DMS79 (cell line): Measurements from ENCODE around the gene SLC38A6.

Experiments
- DNase-seq: peaks from one replicate; lab custom pipeline; 2025; lab: John Stamatoyannopoulos, UW

Gene SLC38A6

DNA sequence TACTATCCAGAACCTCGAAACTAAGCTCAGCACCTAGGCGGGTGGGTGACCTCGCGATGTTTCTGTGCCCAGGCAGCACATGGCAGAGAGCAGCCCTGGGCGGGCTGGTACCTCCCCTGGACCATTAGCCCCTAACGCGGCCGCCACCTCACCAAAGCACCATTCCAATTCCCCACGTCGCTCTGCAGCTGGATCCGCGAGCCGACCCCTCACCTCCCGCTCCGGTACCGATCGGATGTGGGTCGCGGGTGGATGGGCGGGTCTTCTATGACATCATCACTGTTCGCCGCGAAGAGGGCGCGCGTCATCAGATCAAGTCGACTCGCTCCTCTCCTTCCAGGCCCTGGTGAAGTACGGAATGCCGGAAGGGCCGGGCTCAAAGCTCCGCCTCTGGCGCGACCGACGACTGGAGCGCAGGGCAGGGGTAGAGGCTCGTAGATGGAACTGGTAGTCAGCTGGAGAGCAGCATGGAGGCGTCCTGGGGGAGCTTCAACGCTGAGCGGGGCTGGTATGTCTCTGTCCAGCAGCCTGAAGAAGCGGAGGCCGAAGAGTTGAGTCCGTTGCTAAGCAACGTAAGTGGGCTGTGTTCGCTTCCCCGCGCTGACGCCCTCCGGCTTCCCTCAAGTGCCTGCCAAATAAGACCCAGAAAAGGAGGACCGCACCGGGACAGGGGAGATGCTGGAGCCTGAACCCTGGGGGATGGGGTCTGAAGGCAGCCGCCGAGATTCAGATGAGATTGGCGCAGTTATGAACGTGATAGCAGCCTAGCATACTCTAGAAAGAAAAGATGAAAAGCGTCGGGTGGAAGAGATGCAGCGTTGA, at the start of gene SLC38A6, which contains the start of gene TRMT5:
Gene SLC38A6 (plus strand): TSS at position 435 of the 822 bp plus-strand sequence. CDS start 33 bp downstream, at position 468.
Gene TRMT5 (minus strand): TSS at position 269 of the 822 bp plus-strand sequence. CDS start 106 bp downstream, at position 163.
- peak; percentile 98 for DNase-seq

DNA sequence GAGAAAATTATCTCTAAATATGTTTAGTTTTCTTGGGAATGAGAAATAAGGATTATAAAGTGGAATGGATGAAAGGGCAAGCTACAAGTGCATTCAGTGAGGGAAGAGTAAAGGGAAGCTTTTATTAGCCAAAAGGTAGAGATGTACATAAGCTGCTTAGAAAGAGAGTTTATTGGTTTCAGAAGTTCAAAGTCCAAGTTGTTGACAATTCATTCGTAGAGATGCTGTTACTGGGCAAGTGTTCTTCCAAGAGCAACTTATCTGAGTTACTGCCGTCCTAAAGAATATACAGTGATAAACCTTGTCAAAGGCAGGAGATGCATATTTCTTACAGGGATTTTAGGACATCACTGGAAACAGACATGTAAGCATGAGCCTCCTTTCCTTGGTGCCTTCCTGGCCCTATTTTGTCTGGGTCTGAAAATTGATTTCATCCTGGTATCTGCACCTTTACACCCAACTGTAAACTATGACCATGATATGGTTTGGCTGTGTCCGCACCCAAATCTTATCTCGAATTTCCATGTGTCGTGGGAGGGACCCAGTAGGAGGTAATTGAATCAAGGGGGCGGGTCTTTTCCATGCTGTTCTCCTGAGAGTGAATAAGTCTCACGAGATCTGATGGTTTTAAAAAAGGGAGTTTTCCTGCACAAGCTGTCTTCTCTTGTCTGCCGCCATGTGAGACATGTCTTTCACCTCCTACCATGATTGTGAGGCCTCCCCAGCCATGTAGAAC, 47.0 kb upstream of the SLC38A6 start:
- DNase-seq: no peak

DNA sequence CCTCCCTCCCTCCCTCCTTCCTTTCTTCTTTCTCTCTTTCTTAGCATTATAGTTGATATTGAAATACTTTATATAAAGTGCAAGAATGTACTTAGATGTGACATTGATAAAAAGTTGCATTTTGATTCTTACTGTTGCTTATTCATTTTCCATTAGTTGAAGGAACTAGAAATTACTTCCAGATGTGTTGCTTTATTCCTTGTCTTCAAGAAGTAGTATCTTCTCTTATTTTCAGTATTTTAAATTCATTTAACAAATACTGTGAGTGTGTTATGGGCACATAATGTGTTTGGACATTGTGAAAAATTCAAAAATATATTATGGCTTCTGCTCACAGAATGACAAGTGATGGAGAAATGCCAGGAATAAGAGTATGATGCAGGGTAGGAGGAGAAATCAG, 45.7 kb upstream of the SLC38A6 start:
- no peak for DNase-seq

DNA sequence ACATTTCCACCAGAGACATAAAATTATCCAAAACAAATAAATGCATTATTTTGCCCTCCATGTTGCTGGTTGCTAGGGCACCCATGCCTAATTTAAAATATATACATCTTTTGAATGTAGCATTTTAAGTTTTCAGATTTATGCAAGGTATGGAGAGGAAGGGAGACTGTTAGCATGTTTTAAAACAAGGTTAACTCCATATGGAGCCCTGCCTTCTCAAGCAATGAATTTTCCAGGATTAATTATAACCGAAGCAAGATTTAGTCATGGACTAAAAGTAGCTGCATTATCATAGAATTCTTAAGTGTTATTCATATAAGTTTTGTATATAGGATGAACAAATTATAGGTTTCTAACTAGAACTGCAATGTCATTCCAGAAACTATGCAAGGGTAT, 37.4 kb upstream of the SLC38A6 start:
- no peak for DNase-seq

DNA sequence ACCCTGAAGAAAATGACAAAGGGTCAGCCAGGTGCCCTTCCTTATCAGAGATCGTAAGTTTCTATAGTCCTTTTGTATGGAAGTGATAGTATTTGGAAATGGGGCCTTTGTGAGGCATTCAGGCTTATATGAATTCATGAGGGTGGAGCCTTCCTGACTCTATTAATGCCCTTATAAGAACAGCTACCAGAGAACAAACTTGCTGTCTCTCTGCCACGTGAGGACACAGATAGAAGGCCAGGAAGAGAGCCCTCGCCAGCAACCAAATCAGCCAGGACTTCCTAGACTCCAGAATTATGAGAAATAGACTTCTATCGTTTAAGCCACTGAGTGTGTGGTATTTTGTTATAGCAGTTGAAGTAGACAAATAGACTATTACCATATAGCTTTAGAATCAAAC, 36.8 kb upstream of the SLC38A6 start:
- no peak for DNase-seq

DNA sequence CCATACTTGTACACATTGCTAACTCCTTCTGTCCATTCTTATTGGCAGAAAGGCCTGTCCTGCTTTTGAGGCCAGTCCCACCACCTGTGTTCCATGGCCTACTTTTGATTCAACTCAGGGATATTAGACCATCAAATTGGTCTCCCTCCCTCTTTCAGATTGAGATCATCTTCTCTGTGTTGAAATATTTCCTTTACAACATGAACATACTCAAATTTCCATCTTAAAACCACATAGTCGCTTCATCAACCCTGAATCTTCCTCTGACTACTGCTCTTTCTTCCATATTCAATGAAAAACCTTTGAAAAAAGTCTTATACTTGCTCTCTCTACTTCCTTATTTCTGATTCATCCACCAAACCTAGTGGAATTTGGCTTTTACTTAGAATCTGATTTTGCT, 35.1 kb upstream of the SLC38A6 start:
- no peak for DNase-seq

DNA sequence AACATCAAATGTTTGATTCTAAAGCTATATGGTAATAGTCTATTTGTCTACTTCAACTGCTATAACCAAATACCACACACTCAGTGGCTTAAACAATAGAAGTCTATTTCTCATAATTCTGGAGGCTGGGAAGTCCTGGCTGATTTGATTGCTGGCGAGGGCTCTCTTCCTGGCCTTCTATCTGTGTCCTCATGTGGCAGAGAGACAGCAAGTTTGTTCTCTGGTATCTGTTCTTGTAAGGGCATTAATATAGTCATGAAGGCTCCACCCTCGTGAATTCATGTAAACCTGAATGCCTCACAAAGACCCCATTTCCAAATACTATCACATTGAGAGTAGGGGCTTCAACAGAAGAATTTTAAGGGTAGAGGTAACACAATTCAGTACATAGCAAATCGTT, 34.3 kb upstream of the SLC38A6 start:
- DNase-seq: no peak

DNA sequence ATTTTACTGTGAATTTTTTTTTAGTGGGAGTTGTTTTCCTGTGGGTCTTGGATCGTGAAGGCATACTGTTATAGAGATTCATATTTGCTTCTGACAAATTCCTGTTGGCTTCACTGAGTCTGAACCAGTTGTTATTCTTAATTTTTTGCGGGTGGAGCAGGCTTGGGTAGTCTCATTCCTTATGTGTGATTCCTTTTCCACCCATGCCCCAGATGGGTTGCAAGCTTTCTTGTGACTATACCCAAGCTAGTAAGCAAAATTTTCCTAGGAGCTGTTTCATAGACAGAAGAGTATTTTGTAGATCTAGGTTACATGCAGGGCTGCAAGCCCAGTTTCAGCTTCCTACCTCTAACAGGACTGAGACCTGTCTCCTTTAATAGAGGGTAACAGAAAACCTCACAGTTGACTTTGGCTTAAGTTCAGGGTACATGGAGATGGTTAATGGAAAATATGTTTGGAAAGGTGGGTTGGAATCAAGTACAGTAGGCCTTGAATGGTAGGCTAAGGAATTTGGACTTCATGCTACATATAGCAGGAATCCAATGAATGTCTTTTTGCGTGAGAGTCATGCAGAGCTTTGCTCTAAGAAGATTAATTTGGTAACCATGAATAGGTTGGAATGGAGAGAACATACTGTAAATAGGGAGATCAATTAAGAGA, 29.1 kb upstream of the SLC38A6 start:
- no peak for DNase-seq

DNA sequence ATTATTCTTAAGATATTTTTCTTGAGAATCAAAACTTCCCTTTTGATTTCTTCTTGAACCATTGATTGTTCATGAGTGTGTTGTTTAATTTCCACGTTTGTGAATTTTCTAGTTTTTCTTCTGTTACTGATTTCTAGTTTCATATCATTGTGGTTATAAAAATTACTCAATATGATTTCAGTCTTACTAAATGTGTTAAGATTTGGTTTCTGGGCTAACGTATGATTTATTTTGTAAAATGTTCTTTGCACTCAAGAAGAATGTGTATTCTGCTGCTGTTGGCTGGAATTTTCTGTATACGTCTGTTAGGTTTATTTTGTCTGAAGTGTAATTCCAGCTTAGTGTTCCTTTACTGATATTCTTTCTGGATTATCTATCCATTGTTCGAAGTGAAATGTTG, 24.8 kb upstream of the SLC38A6 start:
- no peak for DNase-seq

DNA sequence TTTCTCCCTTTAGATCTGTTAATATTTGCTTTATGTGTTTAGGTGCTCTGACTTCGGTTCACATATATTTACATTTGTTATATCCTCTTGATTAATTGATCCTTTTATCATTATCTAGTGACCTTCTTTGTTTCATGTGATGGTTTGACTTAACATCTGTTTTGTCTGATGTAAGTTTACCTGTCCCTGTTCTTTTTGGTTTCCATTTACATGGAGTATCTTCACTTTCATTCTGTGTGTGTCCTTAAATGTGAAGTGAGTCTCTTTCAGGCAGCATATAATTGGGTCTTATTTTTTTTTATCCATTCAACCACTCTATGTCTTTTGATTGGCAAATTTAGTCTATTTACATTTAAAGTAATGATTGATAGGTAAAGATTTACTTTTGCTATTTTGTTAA, 24.4 kb upstream of the SLC38A6 start:
- DNase-seq: no peak

DNA sequence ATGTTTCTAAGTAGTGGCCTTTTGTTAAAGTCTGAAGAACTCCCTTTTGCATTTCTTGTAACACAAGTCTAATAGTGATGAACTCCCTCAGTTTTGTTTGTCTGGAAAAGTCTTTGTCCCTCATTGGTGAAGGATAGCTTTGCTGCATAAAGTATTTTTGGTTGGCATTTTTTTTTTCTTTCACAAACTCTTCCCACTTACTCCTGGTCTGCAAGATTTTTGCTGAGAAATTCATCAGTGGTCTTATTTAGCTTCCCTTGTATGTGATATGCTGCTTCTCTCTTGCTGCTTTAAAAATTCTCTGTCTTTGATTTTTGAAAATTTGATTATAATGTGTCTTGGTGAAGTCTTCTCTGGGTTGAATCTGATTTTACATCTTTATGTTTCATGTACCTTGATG, 22.9 kb upstream of the SLC38A6 start:
- no peak for DNase-seq

DNA sequence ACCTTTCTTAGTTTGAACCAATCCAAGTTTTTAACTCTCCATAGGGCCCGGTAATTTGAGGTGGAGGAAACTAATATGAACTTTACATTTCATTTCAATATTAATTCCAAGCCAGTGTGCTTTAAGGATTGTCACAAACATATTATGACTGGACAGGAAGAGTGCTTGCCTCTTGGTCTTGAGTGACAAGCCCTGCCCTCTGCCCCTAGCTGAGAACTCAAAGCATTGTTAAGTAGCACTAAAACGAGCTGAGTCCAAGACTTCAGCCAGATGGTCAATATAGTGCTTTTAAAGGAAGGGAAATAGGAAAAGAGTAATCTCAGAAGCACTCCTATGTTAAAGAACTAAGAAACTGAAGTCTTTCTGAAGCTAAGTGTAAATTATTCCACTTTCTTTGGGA, 17.3 kb upstream of the SLC38A6 start:
- no peak for DNase-seq

DNA sequence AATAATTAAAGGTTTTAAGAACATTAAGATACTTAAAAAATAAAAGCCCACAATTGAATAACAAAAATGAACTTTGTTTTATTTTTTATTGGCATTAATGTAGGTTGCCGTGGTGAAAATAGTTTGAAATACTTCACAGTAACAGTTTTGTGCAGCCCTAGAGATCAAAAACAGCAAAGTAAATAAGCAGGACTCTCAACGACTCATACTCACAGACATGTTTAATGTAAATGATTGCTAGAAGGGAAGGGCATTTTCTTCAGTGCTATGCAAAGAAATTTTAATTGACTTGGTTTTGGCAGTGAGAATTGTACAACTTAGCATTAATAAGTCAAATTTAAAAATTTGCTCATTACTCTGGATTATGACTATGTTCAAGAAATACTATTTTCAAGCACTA, 16.1 kb upstream of the SLC38A6 start:
- DNase-seq: no peak

DNA sequence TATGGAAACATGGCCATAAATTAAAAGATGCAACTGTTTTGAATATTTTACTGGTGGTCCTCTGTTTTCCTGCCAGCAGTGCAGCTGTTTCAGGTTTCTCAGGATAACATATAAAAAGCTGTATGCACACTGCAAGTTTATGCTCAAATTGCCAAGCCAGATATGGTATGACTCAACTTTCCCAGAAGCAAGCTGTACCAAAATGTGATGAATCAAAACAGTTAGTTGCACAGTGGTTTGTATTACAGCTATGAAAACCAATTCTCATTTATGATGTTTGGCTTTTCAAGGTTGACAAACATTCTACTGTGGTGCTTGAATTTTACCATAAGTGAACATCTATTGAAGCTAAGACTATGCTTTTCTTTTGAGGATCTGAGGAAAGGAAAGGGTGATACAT, 15.6 kb upstream of the SLC38A6 start:
- no peak for DNase-seq

DNA sequence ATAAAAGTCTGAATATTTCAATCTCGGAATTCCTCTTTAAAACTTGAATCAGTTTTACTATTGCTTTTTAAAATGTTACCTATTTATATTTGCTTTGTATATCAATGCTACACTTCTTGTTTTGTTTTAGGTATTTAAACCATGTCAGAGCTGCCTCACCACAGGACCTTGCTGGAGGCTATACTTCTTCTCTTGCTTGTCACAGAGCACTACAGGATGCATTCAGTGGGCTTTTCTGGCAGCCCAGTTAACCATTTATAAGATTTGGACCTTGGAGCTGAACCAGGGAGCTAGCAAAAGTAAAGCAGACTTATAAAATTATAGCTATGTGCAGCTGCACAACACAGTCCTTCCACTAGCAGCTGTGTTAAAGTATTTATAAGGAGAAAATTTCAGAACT, 12.9 kb upstream of the SLC38A6 start:
- DNase-seq: no peak

DNA sequence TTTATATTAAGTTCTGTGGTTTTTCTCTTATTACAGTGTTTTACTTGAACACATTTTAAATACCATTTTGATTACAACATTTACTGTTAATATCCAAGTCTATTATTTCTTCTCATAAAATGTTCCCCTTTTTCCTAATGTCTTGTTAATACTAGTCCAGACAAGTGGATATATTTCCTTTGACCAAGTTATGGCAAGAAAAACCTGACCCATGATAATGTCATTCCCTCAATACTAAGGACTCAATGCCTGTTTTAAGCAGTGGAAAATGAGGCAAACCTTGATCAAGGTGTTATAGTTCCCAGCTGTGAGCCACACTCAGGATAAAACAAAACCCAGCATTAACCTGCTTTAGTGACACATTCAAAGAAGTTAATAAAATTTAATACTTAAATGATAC, 12.4 kb upstream of the SLC38A6 start:
- DNase-seq: no peak

DNA sequence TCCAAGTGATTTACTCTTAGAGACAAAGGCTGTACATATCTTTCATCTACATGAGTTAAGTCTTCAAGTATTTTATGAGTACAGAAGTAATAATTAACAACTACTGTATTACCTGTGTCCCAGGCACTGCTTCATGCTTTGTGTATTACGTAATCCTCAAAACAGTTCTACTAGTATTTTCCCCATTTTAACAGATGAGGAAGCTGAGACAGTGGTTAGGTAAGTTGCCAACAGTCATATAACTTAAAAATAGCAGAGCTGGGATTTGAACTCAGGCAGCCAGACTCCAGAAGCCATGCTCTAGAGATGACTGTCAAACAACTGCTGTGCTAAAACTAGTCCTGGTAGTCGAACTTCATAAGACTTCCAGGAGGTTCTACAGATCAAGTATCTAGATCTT, 10.9 kb upstream of the SLC38A6 start:
- DNase-seq: no peak

DNA sequence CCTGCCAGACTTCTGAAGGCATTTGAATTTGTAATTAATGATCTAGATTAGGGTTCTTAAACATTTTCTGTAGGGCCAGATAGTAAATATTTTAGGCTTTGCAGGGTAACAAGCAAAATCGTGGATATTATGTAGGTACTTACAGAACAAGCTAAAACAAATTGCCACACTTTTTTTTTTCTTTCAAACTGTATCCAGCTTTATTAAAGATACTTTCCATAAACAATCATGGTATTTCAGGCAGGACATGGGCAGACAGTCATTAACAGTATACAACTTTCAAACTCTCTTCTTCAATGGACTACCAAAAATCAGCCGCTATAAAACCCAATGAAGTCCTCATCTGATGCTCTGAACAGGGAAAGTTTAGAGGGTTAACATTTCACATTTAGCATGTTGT, 9.8 kb upstream of the SLC38A6 start:
- no peak for DNase-seq

DNA sequence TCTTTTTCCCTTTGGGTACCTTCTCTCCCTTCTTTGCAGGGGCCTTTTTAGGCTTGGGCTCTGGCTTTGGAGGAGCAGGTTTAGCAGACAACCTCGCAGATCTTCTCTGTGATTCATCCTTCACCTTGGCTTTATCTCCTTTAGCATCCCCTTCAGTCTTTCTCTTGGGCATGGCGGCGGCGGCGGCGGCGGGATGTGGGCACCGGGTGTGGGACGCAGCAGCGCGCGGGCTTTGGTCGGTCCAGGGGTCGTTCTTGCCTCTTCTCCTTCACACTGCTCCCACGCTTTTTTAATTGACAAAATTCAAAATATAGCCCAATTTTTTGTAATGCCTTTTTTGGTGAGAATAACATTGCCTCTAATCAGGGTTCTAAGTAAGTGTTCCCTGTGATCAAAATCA, 8.8 kb upstream of the SLC38A6 start:
- DNase-seq: no peak

DNA sequence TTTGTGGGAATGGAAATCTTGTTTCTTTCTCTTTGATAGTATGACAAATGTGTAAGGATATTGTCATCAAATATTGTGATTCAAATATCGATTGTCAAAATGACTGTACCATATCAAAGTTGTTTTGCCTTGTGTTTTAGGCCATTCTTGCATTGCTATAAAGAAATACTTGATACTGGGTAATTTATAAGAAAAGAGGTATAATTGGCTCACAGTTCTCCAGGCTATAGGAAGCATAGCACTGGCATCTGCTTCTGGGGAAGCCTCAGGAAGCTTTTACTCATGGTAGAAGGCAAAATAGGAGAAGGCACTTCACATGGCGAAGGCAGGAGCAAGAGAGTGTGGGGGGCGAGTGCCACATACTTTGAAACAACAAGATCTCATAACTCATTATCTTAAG, 8.0 kb upstream of the SLC38A6 start:
- no peak for DNase-seq

DNA sequence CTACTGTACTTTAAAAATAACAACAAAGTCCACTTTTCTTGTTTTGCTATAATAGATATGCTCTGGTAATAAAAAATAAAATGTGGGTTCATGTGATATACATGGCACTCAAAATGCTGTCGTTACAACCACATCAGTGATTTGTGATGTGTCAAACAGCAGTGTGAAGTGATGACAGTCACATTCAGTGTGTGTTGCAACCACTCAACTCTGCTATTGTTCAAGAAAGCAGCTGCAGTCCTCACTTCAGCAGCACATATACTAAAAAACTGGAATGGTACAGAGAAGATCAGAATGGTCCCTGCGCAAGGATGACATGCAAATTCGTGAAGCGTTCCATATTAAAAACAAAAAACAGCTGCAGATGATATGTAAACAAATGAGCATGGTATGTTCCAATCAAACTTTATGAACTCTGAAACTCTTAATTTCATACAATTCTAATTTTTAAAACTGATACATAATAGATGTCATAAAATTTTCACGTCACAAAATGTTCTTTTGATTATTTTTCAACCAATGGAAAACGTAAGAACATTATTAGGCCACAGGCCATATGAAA, 6.9 kb upstream of the SLC38A6 start:
- DNase-seq: no peak

DNA sequence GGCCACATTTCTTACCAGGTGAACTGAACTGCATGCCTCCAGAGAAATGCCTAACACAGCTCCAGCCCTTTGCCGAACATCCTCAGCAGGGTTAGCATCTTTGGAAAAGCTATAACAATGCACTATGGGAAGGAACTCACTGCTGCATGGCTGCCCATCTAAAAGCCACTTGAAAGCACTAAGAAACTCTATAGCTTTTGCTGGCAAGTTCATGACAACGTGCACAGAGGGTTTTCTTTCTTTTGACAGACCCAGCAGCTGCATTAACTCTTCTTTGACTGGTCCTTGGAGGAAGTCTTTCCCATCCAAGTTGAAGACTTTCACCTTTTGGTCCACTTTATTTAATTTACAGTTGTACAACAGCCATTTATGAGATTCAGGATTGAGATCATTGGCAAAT, 5.5 kb upstream of the SLC38A6 start:
- peak; percentile 96 for DNase-seq

DNA sequence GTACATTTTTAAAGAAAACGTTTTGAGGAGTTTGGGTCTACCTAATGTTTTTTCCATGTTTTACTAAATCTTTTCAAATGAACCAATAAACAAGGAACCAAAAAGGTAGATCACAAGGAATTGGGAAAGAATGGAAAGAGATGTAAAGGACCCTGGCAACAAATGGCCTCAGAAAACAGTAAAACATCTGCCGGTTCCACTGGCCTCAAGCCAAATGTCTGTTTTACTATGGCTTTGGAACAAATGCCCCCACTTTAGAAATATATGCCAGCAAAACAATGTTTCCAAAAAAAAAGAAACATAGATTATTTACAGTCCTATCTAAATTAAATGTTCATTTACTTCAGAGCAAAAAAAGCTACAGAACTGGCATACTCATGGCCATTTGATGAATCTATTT, 3.2 kb upstream of the SLC38A6 start:
- no peak for DNase-seq
